T-cell (primary cell): Measurements from ENCODE around the gene SUGCT. TPM values are rescaled to one million over a fixed set of nuclear protein-coding genes. Genes with fewer than 3 reads are reported as not detected.
"Not testable (repeated sequence)": the region's sequence is repeated elsewhere in the genome, so short reads cannot be mapped to it uniquely, and the experiment has no call there.

Experiments used
- ATAC-seq, 4 experiments: fragments of 200-7000 bp in 3 of 4; fragments of 150-1000 bp in 1 of 4; cut with Tn5 transposase; replicated peaks in 1 of 4; 1 replicate in 3 of 4; 2 replicates in 1 of 4; pipeline ENCODE4 v1.10.0; 2021; ENCODE audit warnings: moderate library complexity in 3 of 4, mild to moderate bottlenecking in 2 of 4, moderate number of reproducible peaks in 1 of 4
- CTCF ChIA-PET, 2 donors: fragments of 300-600 bp; sonication (Branson Sonifier 250); formaldehyde crosslinking; loops; one replicate each; lab custom pipeline; 2022; ENCODE audit warnings: antibody characterized with exemption in 2 of 2; lab: Charles Lee
- POLR2A ChIA-PET, 2 donors: fragments of 300-600 bp; sonication (Branson Sonifier 250); formaldehyde crosslinking; loops; one replicate each; lab custom pipeline; 2022; ENCODE audit warnings: antibody characterized with exemption in 2 of 2; lab: Charles Lee
- DNase-seq, 35 experiments: peaks; one replicate each; pipeline versions ENCODE4 v3.0.0 to v3.0.0-alpha.2; 2013 to 2023
- H3K27ac ChIP-seq: one replicate; pipeline ENCODE4 v1.5.1; 2013; ENCODE audit warnings: low read length
- H3K27me3 ChIP-seq, 2 experiments: replicated peaks in 1 of 2; 1 replicate in 1 of 2; 2 replicates in 1 of 2; pipeline versions ENCODE4 v1.6.1 to v1.7.0; 2013; ENCODE audit warnings: low read length in 1 of 2, mixed read lengths in 1 of 2; ENCODE audit not compliant: control insufficient read depth in 2 of 2, insufficient read depth in 2 of 2; ENCODE audit errors: extremely low read depth in 1 of 2
- H3K36me3 ChIP-seq, 2 donors: 1 replicate in 1 of 2; 2 replicates in 1 of 2; pipeline versions ENCODE4 v1.6.1 to v1.7.0; 2013; ENCODE audit warnings: low read length in 1 of 2; ENCODE audit not compliant: control insufficient read depth in 2 of 2, insufficient read depth in 1 of 2; ENCODE audit errors: extremely low read depth in 1 of 2
- H3K4me1 ChIP-seq, 2 experiments: 1 replicate in 1 of 2; 2 replicates in 1 of 2; pipeline versions ENCODE4 v1.6.1 to v1.7.0; 2013; ENCODE audit warnings: low read length in 2 of 2, mixed read lengths in 1 of 2; ENCODE audit not compliant: insufficient read depth in 2 of 2, control insufficient read depth in 1 of 2; ENCODE audit errors: extremely low read depth in 1 of 2
- H3K4me3 ChIP-seq, 2 donors: 1 replicate in 1 of 2; 2 replicates in 1 of 2; pipeline versions ENCODE4 v1.5.1 to v1.7.0; 2013; ENCODE audit warnings: mild to moderate bottlenecking in 2 of 2, low read length in 1 of 2, moderate library complexity in 1 of 2; ENCODE audit not compliant: control insufficient read depth in 1 of 2; ENCODE audit errors: extremely low read depth in 1 of 2
- H3K9me3 ChIP-seq: 2 replicates; pipeline ENCODE4 v1.7.0; 2013
- H3K27ac Mint-ChIP-seq, 2 donors: one replicate each; pipeline ENCODE4 v1.8.0; 2020 to 2021; ENCODE audit warnings: mild to moderate bottlenecking in 2 of 2, mixed read lengths in 2 of 2
- H3K27me3 Mint-ChIP-seq, 2 donors: one replicate each; pipeline ENCODE4 v1.8.0; 2021 to 2022; ENCODE audit warnings: mixed read lengths in 2 of 2
- H3K36me3 Mint-ChIP-seq: one replicate; pipeline ENCODE4 v1.8.0; 2021; ENCODE audit warnings: mixed read lengths
- H3K4me1 Mint-ChIP-seq, 3 donors: one replicate each; pipeline ENCODE4 v1.8.0; 2020 to 2022; ENCODE audit warnings: mixed read lengths in 3 of 3, mild to moderate bottlenecking in 1 of 3
- H3K4me3 Mint-ChIP-seq, 3 donors: one replicate each; pipeline ENCODE4 v1.8.0; 2020 to 2022; ENCODE audit warnings: mild to moderate bottlenecking in 3 of 3, mixed read lengths in 3 of 3, moderate library complexity in 3 of 3
- H3K9me3 Mint-ChIP-seq, 3 donors: one replicate each; pipeline ENCODE4 v1.8.0; 2020 to 2022; ENCODE audit warnings: mixed read lengths in 3 of 3
- WGBS: methylation state at CpG from one replicate; pipeline ENCODE4 v1.1.5; 2013; ENCODE audit warnings: missing lambda C conversion rate; ENCODE audit not compliant: insufficient coverage; 5-methylcytosine and 5-hydroxymethylcytosine counted together
- total RNA-seq, 35 experiments: library from RNA in 6 of 35; stranded (reverse) in 6 of 35; fragments of 120-200 nt in 1 of 35; gene quantifications; one replicate each; pipeline versions ENCODE4 v1.2.1 to v1.2.4 and lab custom pipeline; 2013 to 2026

Gene SUGCT
- total RNA-seq, 5 donors from 2014 or later (not counting 1 experiment from before 2014, with no cell fraction given) = 1.3 to 3.1 (median 2.3) TPM

- Histone ChIP-seq H3K36me3 (no peaks in the 10 kb centered on the region), H3K4me1 (no peaks in the 10 kb centered on the region), H3K27me3 (no peaks in the 10 kb centered on the region), H3K4me3 (no peak overlapping the region), H3K9me3 (no peaks in the 10 kb centered on the region), H3K27ac (no peak overlapping the region)
- ATAC-seq (no peak), DNase-seq (no peak)
- Mint-ChIP-seq H3K9me3 (no peaks in the 10 kb centered on the region), H3K4me1 (no peaks in the 10 kb centered on the region), H3K4me3 (no peak overlapping the region), H3K27ac (no peak overlapping the region), H3K36me3 (peaks cover 7% of the 10 kb centered on the region), H3K27me3 (no peaks in the 10 kb centered on the region)
- ChIA-PET POLR2A (no interaction called here), CTCF (no interaction called here)
- no CpG with 5 or more reads among the region's 2 CpGs for WGBS
These were observed 18.9 kb upstream of the SUGCT start for GRCh38 chr7:40115936-40116335.

- H3K27ac ChIP-seq, H3K27me3 Mint-ChIP-seq, CTCF ChIA-PET, H3K36me3 ChIP-seq, ATAC-seq, POLR2A ChIA-PET, H3K4me1 Mint-ChIP-seq, H3K9me3 Mint-ChIP-seq, DNase-seq, H3K4me3 ChIP-seq, H3K4me1 ChIP-seq, H3K36me3 Mint-ChIP-seq, H3K27ac Mint-ChIP-seq, H3K9me3 ChIP-seq, H3K27me3 ChIP-seq, H3K4me3 Mint-ChIP-seq: not testable (repeated sequence)
- WGBS = 100% methylated on average over 1 of the region's 9 CpGs
These were observed 17.6 kb upstream of the SUGCT start for GRCh38 chr7:40117199-40117598.

GRCh38 chr7:40118201-40118600, 16.6 kb upstream of the SUGCT start:
- H3K36me3 ChIP-seq, H3K9me3 Mint-ChIP-seq, H3K9me3 ChIP-seq, H3K4me1 Mint-ChIP-seq, H3K4me1 ChIP-seq, H3K4me3 Mint-ChIP-seq, H3K27ac Mint-ChIP-seq, H3K4me3 ChIP-seq, H3K27ac ChIP-seq, ATAC-seq, H3K36me3 Mint-ChIP-seq, H3K27me3 Mint-ChIP-seq, DNase-seq, H3K27me3 ChIP-seq, POLR2A ChIA-PET: not testable (repeated sequence)
- WGBS = 85% methylated on average over 5 of the region's 7 CpGs
- CTCF ChIA-PET = interaction anchor here in 1 of 2 donors (0.6 kb wide), 1 partner anchor 570 kb away, joined by 3 read pairs; no protein-coding TSS in a partner anchor

- H3K27ac Mint-ChIP-seq = no peak overlapping the region
These were observed 14.8 kb upstream of the SUGCT start for GRCh38 chr7:40120020-40120419.

GRCh38 chr7:40122100-40122939, 12.5 kb upstream of the SUGCT start:
- H3K27me3 ChIP-seq, DNase-seq, H3K9me3 ChIP-seq, H3K36me3 Mint-ChIP-seq, H3K27ac ChIP-seq, POLR2A ChIA-PET, H3K4me3 Mint-ChIP-seq, H3K27ac Mint-ChIP-seq, H3K4me1 Mint-ChIP-seq, H3K4me3 ChIP-seq, H3K36me3 ChIP-seq, H3K27me3 Mint-ChIP-seq, H3K9me3 Mint-ChIP-seq, ATAC-seq, H3K4me1 ChIP-seq: not testable (repeated sequence)
- CTCF ChIA-PET = interaction anchor here in 1 of 2 donors (0.7 kb wide), 1 partner anchor 13 kb away, joined by 3 read pairs; no protein-coding TSS in a partner anchor
- WGBS = 100% methylated on average over 8 of the region's 14 CpGs

More at GRCh38 chr7:40120020-40120419, 14.8 kb upstream of the SUGCT start:
- Mint-ChIP-seq H3K9me3 (no peaks in the 10 kb centered on the region), H3K36me3 (peaks cover 4% of the 10 kb centered on the region), H3K4me3 (no peak overlapping the region), H3K4me1 (peaks cover 0 to 2% (median 0%) of the 10 kb centered on the region in 3 donors), H3K27me3 (no peaks in the 10 kb centered on the region)
- Histone ChIP-seq H3K9me3 (no peaks in the 10 kb centered on the region), H3K27me3 (no peaks in the 10 kb centered on the region), H3K4me3 (no peak overlapping the region), H3K27ac (no peak overlapping the region), H3K36me3 (no peaks in the 10 kb centered on the region), H3K4me1 (no peaks in the 10 kb centered on the region)
- POLR2A ChIA-PET = interaction anchor here in 1 of 2 donors (0.6 kb wide), 1 partner anchor 117 kb away, joined by 3 read pairs; no protein-coding TSS in a partner anchor
- WGBS = 100% methylated on average over 1 of the region's 5 CpGs
- DNase-seq (no peak), ATAC-seq (no peak)
- CTCF ChIA-PET = no interaction called here

- no peak overlapping the region for H3K27ac Mint-ChIP-seq
These were observed 11.9 kb upstream of the SUGCT start for GRCh38 chr7:40122940-40123254.

More at GRCh38 chr7:40122940-40123254, 11.9 kb upstream of the SUGCT start:
- no peaks in the 10 kb centered on the region for H3K9me3 ChIP-seq
- H3K36me3 Mint-ChIP-seq = peaks cover 5% of the 10 kb centered on the region
- no peaks in the 10 kb centered on the region for H3K27me3 Mint-ChIP-seq
- no peak overlapping the region for H3K4me3 ChIP-seq
- no CpG with 5 or more reads among the region's 2 CpGs for WGBS
- no peaks in the 10 kb centered on the region for H3K9me3 Mint-ChIP-seq
- CTCF ChIA-PET = no interaction called here
- no peak overlapping the region for H3K4me3 Mint-ChIP-seq
- DNase-seq (no peak), ATAC-seq (no peak)
- H3K4me1 ChIP-seq = no peaks in the 10 kb centered on the region
- POLR2A ChIA-PET = no interaction called here
- no peaks in the 10 kb centered on the region for H3K27me3 ChIP-seq
- peaks cover 2 to 8% (median 4%) of the 10 kb centered on the region in 3 donors for H3K4me1 Mint-ChIP-seq
- H3K27ac ChIP-seq = no peak overlapping the region
- no peaks in the 10 kb centered on the region for H3K36me3 ChIP-seq
